Breast epithelium (tissue), 3 donors: ENCODE results near the gene STK36.

ENCODE experiments used
- CTCF ChIP-seq, 3 donors: fragments of 450-650 bp; IDR thresholded peaks; one replicate each; pipeline ENCODE4 v1.5.1; 2016 to 2017; ENCODE audit warnings: antibody characterized with exemption in 3 of 3, mild to moderate bottlenecking in 3 of 3, moderate library complexity in 3 of 3
- POLR2A ChIP-seq: fragments of 450-650 bp; IDR thresholded peaks from one replicate; pipeline ENCODE4 v1.6.1; 2016; ENCODE audit warnings: antibody characterized with exemption, mild to moderate bottlenecking, moderate library complexity
- POLR2AphosphoS5 ChIP-seq, 3 donors: sonication (generic); formaldehyde crosslinking; IDR thresholded peaks; one replicate each; pipeline ENCODE4 v1.6.1; 2017; ENCODE audit warnings: antibody characterized with exemption in 3 of 3

- TF ChIP-seq CTCF (IDR thresholded peaks at IDR 0.05): no peak
- no peak for TF ChIP-seq POLR2A
- no peak for TF ChIP-seq POLR2AphosphoS5 (IDR thresholded peaks at IDR 0.05)
Measured at GRCh38 chr2:218642121-218642656, 29.7 kb upstream of the STK36 start.
